ENCODE results near the gene IL17RA.
A peak's percentile ranks its signal among the peaks of the same experiment; 100 is the strongest.

Gene IL17RA

DNA sequence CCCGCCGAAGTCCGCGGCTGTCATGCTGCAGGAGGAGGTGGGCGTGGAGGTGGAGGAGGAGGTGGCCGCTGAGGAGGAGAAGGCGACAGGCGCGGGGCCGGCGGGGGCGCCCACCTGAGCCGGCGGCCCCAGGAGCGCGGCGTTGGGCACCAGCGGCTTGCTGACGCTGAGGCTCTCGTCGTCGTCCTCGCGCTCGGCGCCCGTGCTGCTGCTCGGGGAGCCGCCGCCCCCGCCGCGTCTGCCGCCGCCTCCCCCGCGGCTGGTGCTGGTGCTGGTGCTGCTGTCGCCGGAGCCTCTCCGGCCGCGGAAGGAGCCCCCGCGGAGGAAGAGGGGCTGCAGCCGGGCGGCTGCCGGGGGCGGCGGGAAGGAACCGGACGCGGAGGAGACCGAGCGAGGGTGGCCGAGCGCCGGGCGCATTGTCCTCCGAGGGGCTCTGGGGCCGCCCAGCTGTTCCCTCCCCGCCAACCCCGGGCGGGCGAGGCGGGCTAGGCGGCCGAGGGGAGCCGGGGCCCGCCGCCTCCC, 36.0 kb downstream of the IL17RA start:
- peak overlapping the region; percentile 41 for H3K4me3 ChIP-seq (ENCODE audit: low read length)
- TF ChIP-seq, protein P1, sequence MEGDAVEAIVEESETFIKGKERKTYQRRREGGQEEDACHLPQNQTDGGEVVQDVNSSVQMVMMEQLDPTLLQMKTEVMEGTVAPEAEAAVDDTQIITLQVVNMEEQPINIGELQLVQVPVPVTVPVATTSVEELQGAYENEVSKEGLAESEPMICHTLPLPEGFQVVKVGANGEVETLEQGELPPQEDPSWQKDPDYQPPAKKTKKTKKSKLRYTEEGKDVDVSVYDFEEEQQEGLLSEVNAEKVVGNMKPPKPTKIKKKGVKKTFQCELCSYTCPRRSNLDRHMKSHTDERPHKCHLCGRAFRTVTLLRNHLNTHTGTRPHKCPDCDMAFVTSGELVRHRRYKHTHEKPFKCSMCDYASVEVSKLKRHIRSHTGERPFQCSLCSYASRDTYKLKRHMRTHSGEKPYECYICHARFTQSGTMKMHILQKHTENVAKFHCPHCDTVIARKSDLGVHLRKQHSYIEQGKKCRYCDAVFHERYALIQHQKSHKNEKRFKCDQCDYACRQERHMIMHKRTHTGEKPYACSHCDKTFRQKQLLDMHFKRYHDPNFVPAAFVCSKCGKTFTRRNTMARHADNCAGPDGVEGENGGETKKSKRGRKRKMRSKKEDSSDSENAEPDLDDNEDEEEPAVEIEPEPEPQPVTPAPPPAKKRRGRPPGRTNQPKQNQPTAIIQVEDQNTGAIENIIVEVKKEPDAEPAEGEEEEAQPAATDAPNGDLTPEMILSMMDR (conservative IDR thresholded peaks at IDR 0.05; ENCODE audit: low read depth, low read length): no peak
- DNase-seq (ENCODE audit: low read depth): no peak

DNA sequence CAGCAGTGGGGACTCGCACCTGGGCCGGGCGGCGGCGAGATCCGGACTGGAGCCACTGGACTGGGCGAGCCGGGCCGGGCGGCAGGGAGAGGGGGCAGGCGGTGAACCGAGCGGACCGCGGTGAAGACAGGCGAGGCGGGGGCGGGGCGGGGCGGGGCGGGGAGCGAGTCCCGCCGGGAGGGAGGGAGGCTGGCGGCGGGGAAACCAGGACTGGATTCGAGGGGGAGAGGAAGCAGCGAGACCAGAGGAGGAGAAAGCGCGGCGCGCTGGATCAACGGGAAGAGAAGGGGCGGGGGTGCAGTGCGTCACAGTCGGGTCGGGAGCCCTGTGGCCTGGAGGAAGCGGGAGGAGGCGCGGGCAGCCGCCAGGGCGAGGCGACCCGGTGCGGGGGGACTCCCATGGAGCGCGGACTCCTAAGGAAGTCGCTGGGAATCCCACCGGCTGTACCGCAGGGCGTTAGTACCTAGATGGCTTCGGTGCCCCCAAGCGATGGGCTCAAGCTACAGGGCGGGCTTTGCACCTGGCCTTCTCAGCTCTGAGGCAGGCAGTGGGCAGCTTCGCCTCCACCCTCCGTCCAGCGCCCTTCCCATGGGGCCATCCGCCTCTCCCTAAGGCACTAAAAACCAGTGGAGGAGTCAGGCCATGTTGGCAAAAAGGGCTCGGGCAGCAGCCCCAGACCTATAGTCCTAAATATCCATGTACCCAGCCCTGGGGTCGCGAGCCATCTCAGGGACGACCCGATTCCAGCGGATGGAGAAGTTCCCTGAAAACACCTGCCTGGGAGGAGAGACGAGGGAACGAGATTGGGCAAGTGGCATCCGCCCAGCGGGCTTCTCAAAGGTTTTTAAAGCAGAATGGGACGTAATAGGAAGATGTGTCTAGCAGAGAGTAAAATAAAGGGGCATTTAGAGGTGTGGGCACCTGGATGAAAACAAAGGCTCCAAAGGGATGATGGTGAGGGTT, 36.7 kb downstream of the IL17RA start, which contains the start of gene TMEM121B:
Gene TMEM121B (minus strand): TSS at position 128 of the 963 bp plus-strand sequence. CDS start 233 bp downstream, outside the sequence.
- peak within 1 kb of the TSS; percentile 41 for H3K4me3 ChIP-seq (ENCODE audit: low read length)
- DNase-seq (ENCODE audit: low read depth): peak; percentile 8

DNA sequence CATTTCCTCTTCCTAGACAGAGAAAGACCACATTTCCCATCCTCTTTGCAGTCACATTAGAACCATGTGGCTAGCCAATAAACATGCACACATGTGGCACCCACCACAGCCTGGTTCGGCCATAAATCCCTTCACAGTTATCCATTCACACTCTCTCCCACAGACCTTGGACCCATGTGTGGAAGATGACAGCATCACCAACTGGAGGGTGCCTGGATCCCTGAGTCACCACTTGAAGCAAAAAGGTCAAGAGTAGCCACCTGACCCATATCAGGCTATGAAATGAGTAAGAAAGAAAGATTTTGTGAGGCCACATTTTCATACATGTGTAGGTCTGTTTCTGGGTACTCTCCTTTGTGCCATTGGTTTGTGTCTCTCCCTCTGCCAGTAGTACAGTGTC, 45.4 kb downstream of the IL17RA start:
- DNase-seq (ENCODE audit: low read depth): no peak
- TF ChIP-seq, protein P1 (conservative IDR thresholded peaks at IDR 0.05; ENCODE audit: low read depth, low read length): no peak
- H3K4me3 ChIP-seq (ENCODE audit: low read length): no peak overlapping the region

More for the DNA sequence above, 36.7 kb downstream of the IL17RA start, which contains the start of gene TMEM121B:
- TF ChIP-seq, protein P1 (conservative IDR thresholded peaks at IDR 0.05; ENCODE audit: low read depth, low read length): no peak

GRCh38 chr22:17131686-17132085, 46.9 kb downstream of the IL17RA start:
- TF ChIP-seq, protein P1 (conservative IDR thresholded peaks at IDR 0.05; ENCODE audit: low read depth, low read length): no peak
- H3K4me3 ChIP-seq (ENCODE audit: low read length): no peak overlapping the region
- no peak for DNase-seq (ENCODE audit: low read depth)

- H3K4me3 ChIP-seq (ENCODE audit: low read length): no peak overlapping the region
- DNase-seq (ENCODE audit: low read depth): no peak
- TF ChIP-seq, protein P1 (conservative IDR thresholded peaks at IDR 0.05; ENCODE audit: low read depth, low read length): no peak
These were observed 47.3 kb downstream of the IL17RA start for GRCh38 chr22:17132112-17132511.

DNA sequence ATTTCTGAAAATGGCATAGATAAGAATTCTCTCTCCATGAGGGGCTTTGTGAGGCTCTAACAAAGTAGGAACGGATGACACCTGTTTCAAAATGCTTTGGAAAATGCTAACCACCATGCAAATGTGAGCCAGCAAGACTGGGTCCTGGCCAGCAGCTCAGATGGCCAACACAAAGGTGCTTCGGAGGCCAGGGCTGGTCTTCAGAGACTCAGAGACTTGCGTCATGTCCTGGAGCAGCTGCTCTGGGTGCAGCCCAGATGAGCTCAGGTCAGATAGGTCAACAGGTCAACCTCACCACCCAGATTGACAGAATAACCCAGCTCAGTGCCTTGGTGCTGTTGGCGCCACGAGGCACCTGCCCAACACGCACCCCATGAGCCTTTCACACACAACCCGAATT, 48.3 kb downstream of the IL17RA start:
- DNase-seq (ENCODE audit: low read depth): no peak
- TF ChIP-seq, protein P1 (conservative IDR thresholded peaks at IDR 0.05; ENCODE audit: low read depth, low read length): no peak
- H3K4me3 ChIP-seq (ENCODE audit: low read length): no peak overlapping the region

Data from retinal pigment epithelial cell (primary cell).